Measurements from ENCODE around the gene ALB.

The ALB gene

DNA sequence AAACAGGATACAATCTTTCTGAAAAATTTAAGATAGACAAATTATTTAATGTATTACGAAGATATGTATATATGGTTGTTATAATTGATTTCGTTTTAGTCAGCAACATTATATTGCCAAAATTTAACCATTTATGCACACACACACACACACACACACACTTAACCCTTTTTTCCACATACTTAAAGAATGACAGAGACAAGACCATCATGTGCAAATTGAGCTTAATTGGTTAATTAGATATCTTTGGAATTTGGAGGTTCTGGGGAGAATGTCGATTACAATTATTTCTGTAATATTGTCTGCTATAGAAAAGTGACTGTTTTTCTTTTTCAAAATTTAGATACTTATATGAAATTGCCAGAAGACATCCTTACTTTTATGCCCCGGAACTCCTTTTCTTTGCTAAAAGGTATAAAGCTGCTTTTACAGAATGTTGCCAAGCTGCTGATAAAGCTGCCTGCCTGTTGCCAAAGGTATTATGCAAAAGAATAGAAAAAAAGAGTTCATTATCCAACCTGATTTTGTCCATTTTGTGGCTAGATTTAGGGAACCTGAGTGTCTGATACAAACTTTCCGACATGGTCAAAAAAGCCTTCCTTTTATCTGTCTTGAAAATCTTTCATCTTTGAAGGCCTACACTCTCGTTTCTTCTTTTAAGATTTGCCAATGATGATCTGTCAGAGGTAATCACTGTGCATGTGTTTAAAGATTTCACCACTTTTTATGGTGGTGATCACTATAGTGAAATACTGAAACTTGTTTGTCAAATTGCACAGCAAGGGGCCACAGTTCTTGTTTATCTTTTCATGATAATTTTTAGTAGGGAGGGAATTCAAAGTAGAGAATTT is 5.2 kb downstream of the ALB start:
- Histone ChIP-seq H3K4me2 (ENCODE audit: low read length) (no peak overlapping the region), H3K27me3 (ENCODE audit: control insufficient read depth, insufficient read depth, low read length) (peaks cover 3% of the 10 kb centered on the region), H3K4me1 (ENCODE audit: control insufficient read depth, insufficient read depth, low read length) (no peaks in the 10 kb centered on the region), H3K36me3 (ENCODE audit: insufficient read depth, low read length) (no peaks in the 10 kb centered on the region), H3K4me3 (ENCODE audit: low read length) (no peak overlapping the region), H3K9ac (ENCODE audit: low read depth, low read length) (no peak overlapping the region), H3K9me3 (replicated peaks; ENCODE audit: low read length) (no peaks in the 10 kb centered on the region)

GRCh38 chr4:73409978-73410548 is 6.0 kb downstream of the ALB start:
- no peaks in the 10 kb centered on the region for H3K36me3 ChIP-seq (ENCODE audit: insufficient read depth, low read length)
- no peaks in the 10 kb centered on the region for H3K4me1 ChIP-seq (ENCODE audit: control insufficient read depth, insufficient read depth, low read length)
- no peaks in the 10 kb centered on the region for H3K9me3 ChIP-seq (replicated peaks; ENCODE audit: low read length)

DNA sequence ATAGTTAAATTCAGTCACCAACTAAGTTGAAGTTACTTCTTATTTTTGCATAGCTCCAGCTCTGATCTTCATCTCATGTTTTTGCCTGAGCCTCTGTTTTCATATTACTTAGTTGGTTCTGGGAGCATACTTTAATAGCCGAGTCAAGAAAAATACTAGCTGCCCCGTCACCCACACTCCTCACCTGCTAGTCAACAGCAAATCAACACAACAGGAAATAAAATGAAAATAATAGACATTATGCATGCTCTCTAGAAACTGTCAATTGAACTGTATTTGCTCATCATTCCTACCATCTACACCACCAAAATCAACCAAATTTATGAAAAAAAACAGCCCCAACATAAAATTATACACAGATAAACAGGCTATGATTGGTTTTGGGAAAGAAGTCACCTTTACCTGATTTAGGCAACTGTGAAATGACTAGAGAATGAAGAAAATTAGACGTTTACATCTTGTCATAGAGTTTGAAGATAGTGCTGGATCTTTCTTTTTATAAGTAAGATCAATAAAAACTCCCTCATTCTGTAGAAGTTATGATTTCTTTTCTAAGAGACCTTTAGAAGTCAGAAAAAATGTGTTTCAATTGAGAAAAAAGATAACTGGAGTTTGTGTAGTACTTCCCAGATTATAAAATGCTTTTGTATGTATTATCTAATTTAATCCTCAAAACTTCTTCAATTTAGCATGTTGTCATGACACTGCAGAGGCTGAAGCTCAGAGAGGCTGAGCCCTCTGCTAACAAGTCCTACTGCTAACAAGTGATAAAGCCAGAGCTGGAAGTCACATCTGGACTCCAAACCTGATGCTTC is 7.0 kb downstream of the ALB start:
- Histone ChIP-seq H3K27me3 (ENCODE audit: control insufficient read depth, insufficient read depth, low read length) (peaks cover 3% of the 10 kb centered on the region), H3K4me2 (ENCODE audit: low read length) (no peak overlapping the region), H3K4me3 (ENCODE audit: low read length) (no peak overlapping the region), H3K4me1 (ENCODE audit: control insufficient read depth, insufficient read depth, low read length) (no peaks in the 10 kb centered on the region), H3K9ac (ENCODE audit: low read depth, low read length) (no peak overlapping the region), H3K9me3 (replicated peaks; ENCODE audit: low read length) (no peaks in the 10 kb centered on the region), H3K36me3 (ENCODE audit: insufficient read depth, low read length) (no peaks in the 10 kb centered on the region)

More at GRCh38 chr4:73409978-73410548, 6.0 kb downstream of the ALB start:
- H3K9ac ChIP-seq (ENCODE audit: low read depth, low read length) = no peak overlapping the region
- H3K4me2 ChIP-seq (ENCODE audit: low read length) = no peak overlapping the region
- no peak overlapping the region for H3K4me3 ChIP-seq (ENCODE audit: low read length)
- peaks cover 3% of the 10 kb centered on the region for H3K27me3 ChIP-seq (ENCODE audit: control insufficient read depth, insufficient read depth, low read length)

DNA sequence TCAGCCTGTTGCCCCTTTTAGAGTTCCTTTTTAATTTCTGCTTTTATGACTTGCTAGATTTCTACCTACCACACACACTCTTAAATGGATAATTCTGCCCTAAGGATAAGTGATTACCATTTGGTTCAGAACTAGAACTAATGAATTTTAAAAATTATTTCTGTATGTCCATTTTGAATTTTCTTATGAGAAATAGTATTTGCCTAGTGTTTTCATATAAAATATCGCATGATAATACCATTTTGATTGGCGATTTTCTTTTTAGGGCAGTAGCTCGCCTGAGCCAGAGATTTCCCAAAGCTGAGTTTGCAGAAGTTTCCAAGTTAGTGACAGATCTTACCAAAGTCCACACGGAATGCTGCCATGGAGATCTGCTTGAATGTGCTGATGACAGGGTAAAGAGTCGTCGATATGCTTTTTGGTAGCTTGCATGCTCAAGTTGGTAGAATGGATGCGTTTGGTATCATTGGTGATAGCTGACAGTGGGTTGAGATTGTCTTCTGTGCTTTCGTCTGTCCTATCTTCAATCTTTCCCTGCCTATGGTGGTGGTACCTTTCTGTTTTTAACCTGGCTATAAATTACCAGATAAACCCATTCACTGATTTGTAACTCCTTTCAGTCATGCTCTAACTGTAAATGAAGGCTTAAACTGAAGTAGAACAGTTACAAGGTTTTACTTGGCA is 7.8 kb downstream of the ALB start:
- H3K4me2 ChIP-seq (ENCODE audit: low read length) = no peak overlapping the region
- H3K9me3 ChIP-seq (replicated peaks; ENCODE audit: low read length) = no peaks in the 10 kb centered on the region
- H3K4me3 ChIP-seq (ENCODE audit: low read length) = no peak overlapping the region
- no peaks in the 10 kb centered on the region for H3K36me3 ChIP-seq (ENCODE audit: insufficient read depth, low read length)
- H3K9ac ChIP-seq (ENCODE audit: low read depth, low read length) = no peak overlapping the region
- no peaks in the 10 kb centered on the region for H3K4me1 ChIP-seq (ENCODE audit: control insufficient read depth, insufficient read depth, low read length)
- peaks cover 3% of the 10 kb centered on the region for H3K27me3 ChIP-seq (ENCODE audit: control insufficient read depth, insufficient read depth, low read length)

- Histone ChIP-seq H3K36me3 (ENCODE audit: insufficient read depth, low read length) (no peaks in the 10 kb centered on the region), H3K9me3 (replicated peaks; ENCODE audit: low read length) (no peaks in the 10 kb centered on the region), H3K4me2 (ENCODE audit: low read length) (no peak overlapping the region), H3K9ac (ENCODE audit: low read depth, low read length) (no peak overlapping the region), H3K4me3 (ENCODE audit: low read length) (no peak overlapping the region), H3K4me1 (ENCODE audit: control insufficient read depth, insufficient read depth, low read length) (no peaks in the 10 kb centered on the region), H3K27me3 (ENCODE audit: control insufficient read depth, insufficient read depth, low read length) (peaks cover 3% of the 10 kb centered on the region)
Measured at GRCh38 chr4:73413294-73413755, 9.2 kb downstream of the ALB start.

- Histone ChIP-seq H3K27me3 (ENCODE audit: control insufficient read depth, insufficient read depth, low read length) (peaks cover 7% of the 10 kb centered on the region), H3K36me3 (ENCODE audit: insufficient read depth, low read length) (no peaks in the 10 kb centered on the region), H3K9ac (ENCODE audit: low read depth, low read length) (no peak overlapping the region), H3K4me3 (ENCODE audit: low read length) (no peak overlapping the region), H3K4me2 (ENCODE audit: low read length) (no peak overlapping the region), H3K4me1 (ENCODE audit: control insufficient read depth, insufficient read depth, low read length) (no peaks in the 10 kb centered on the region), H3K9me3 (replicated peaks; ENCODE audit: low read length) (no peaks in the 10 kb centered on the region)
Measured at GRCh38 chr4:73414936-73415271, 10.8 kb downstream of the ALB start.

DNA sequence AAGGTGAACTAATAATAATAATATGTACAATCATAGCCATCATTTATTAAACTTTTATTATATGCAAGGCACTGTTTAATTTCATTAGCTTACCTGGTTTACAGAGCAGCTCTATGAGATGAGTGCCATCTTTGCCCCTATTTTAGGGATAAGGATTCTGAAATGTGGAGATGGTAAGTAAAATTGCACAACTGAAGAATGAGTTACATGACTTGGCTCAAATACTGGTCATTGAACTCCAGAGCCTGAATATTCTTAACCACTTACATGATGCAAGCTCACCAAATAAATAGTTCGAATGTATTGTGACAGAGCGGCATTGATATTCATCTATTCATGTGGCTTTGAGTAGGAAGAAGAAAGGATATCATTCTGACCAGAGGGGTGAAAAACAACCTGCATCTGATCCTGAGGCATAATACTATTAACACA is 11.7 kb downstream of the ALB start:
- H3K36me3 ChIP-seq (ENCODE audit: insufficient read depth, low read length) = no peaks in the 10 kb centered on the region
- no peaks in the 10 kb centered on the region for H3K9me3 ChIP-seq (replicated peaks; ENCODE audit: low read length)
- no peak overlapping the region for H3K9ac ChIP-seq (ENCODE audit: low read depth, low read length)
- H3K4me3 ChIP-seq (ENCODE audit: low read length) = no peak overlapping the region
- peaks cover 7% of the 10 kb centered on the region for H3K27me3 ChIP-seq (ENCODE audit: control insufficient read depth, insufficient read depth, low read length)
- no peaks in the 10 kb centered on the region for H3K4me1 ChIP-seq (ENCODE audit: control insufficient read depth, insufficient read depth, low read length)
- H3K4me2 ChIP-seq (ENCODE audit: low read length) = no peak overlapping the region

DNA sequence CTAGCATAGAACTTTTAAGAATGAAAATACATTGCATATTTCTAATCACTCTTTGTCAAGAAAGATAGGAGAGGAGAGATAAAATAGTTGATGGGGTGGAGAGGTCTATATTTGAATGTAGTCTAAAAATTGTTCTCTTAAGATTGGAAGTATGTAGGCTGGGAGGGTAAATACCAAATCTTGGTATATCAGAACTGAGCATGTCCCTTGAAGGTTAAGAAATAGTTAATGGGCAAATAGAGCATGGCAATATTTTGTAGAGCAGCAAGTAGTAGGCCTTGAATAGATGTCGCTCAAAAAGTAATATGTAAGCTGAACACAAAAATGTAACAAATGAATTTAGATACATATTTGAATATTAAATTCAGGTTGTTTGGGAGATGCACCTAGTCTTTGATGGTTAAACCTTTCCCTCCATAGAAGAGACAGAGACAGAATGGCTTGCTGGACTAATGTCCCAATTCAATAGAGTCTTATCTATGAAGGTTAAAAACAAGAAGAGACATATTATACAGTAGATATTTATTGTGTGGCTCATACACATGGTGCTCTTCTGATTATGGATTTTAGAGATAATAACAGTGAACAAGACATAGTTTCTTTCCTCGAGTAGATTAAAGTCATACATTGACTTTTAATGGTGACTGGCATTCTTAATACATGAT is 12.5 kb downstream of the ALB start:
- no peaks in the 10 kb centered on the region for H3K36me3 ChIP-seq (ENCODE audit: insufficient read depth, low read length)
- H3K4me1 ChIP-seq (ENCODE audit: control insufficient read depth, insufficient read depth, low read length) = no peaks in the 10 kb centered on the region
- no peaks in the 10 kb centered on the region for H3K9me3 ChIP-seq (replicated peaks; ENCODE audit: low read length)
- no peak overlapping the region for H3K4me3 ChIP-seq (ENCODE audit: low read length)
- H3K4me2 ChIP-seq (ENCODE audit: low read length) = no peak overlapping the region
- H3K9ac ChIP-seq (ENCODE audit: low read depth, low read length) = no peak overlapping the region
- peaks cover 7% of the 10 kb centered on the region for H3K27me3 ChIP-seq (ENCODE audit: control insufficient read depth, insufficient read depth, low read length)

- no peaks in the 10 kb centered on the region for H3K36me3 ChIP-seq (ENCODE audit: insufficient read depth, low read length)
- no peak overlapping the region for H3K9ac ChIP-seq (ENCODE audit: low read depth, low read length)
- H3K9me3 ChIP-seq (replicated peaks; ENCODE audit: low read length) = no peaks in the 10 kb centered on the region
- peaks cover 7% of the 10 kb centered on the region for H3K27me3 ChIP-seq (ENCODE audit: control insufficient read depth, insufficient read depth, low read length)
- no peak overlapping the region for H3K4me2 ChIP-seq (ENCODE audit: low read length)
- H3K4me1 ChIP-seq (ENCODE audit: control insufficient read depth, insufficient read depth, low read length) = no peaks in the 10 kb centered on the region
- no peak overlapping the region for H3K4me3 ChIP-seq (ENCODE audit: low read length)
Measured at GRCh38 chr4:73417342-73417741, 13.3 kb downstream of the ALB start.

DNA sequence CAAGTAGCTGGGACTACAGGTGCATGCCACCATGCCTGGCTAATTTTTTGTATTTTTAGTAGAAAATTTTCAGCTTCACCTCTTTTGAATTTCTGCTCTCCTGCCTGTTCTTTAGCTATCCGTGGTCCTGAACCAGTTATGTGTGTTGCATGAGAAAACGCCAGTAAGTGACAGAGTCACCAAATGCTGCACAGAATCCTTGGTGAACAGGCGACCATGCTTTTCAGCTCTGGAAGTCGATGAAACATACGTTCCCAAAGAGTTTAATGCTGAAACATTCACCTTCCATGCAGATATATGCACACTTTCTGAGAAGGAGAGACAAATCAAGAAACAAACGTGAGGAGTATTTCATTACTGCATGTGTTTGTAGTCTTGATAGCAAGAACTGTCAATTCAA is 13.9 kb downstream of the ALB start:
- Histone ChIP-seq H3K9ac (ENCODE audit: low read depth, low read length) (no peak overlapping the region), H3K27me3 (ENCODE audit: control insufficient read depth, insufficient read depth, low read length) (peaks cover 7% of the 10 kb centered on the region), H3K36me3 (ENCODE audit: insufficient read depth, low read length) (no peaks in the 10 kb centered on the region), H3K4me3 (ENCODE audit: low read length) (no peak overlapping the region), H3K4me2 (ENCODE audit: low read length) (no peak overlapping the region), H3K4me1 (ENCODE audit: control insufficient read depth, insufficient read depth, low read length) (no peaks in the 10 kb centered on the region), H3K9me3 (replicated peaks; ENCODE audit: low read length) (no peaks in the 10 kb centered on the region)

GRCh38 chr4:73418677-73419076 is 14.6 kb downstream of the ALB start:
- H3K4me1 ChIP-seq (ENCODE audit: control insufficient read depth, insufficient read depth, low read length) = no peaks in the 10 kb centered on the region
- H3K27me3 ChIP-seq (ENCODE audit: control insufficient read depth, insufficient read depth, low read length) = peaks cover 7% of the 10 kb centered on the region
- H3K9ac ChIP-seq (ENCODE audit: low read depth, low read length) = no peak overlapping the region
- H3K36me3 ChIP-seq (ENCODE audit: insufficient read depth, low read length) = no peaks in the 10 kb centered on the region
- H3K4me3 ChIP-seq (ENCODE audit: low read length) = no peak overlapping the region
- H3K9me3 ChIP-seq (replicated peaks; ENCODE audit: low read length) = no peaks in the 10 kb centered on the region
- H3K4me2 ChIP-seq (ENCODE audit: low read length) = no peak overlapping the region

All from skeletal muscle satellite cell (primary cell).